NCI-H1092 (cell line): Measurements from ENCODE around the gene NEIL3.

Source experiments
- DNase-seq: peaks from one replicate; lab custom pipeline; 2025; lab: John Stamatoyannopoulos, UW

The NEIL3 gene

GRCh38 chr4:177309522-177310371, at the start of gene NEIL3:
Gene NEIL3 (plus strand): TSS chr4:177309874. CDS start chr4:177309954, 80 bp downstream.
- DNase-seq, result peak; percentile 87

GRCh38 chr4:177263818-177264217, 45.9 kb upstream of the NEIL3 start:
- no peak for DNase-seq

DNA sequence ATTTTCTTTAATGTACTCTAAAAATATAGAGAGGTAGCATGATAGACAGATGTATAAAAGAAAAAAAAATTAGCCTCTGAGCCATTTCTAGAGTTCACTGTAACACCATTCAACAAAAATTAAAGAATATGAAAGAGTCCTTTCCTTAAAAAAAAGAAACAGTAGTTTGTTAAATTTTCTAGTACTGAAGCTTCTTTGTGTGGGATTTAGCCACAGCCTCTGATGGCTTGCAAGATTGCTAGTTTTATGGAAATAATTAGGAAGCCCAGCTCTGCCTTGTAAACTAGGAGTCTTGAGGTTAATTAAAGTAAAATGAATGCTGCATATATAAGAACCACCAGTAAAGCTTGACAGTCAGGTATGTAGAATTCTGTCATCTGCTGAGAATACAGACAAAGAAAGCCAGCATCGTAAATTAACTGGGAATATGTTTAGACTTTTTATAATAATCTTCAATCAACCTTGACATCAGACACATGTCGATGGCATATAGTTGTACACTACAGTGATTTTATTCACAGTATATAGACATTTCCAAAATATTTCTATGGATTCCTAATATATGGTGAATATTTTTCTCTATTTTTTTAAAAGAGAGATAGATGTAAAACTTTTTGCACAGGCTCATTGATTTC, 44.8 kb upstream of the NEIL3 start:
- no peak for DNase-seq

- no peak for DNase-seq
Observed at GRCh38 chr4:177265729-177266128, 43.9 kb upstream of the NEIL3 start.

GRCh38 chr4:177266506-177266905, 43.2 kb upstream of the NEIL3 start:
- DNase-seq, result no peak

DNA sequence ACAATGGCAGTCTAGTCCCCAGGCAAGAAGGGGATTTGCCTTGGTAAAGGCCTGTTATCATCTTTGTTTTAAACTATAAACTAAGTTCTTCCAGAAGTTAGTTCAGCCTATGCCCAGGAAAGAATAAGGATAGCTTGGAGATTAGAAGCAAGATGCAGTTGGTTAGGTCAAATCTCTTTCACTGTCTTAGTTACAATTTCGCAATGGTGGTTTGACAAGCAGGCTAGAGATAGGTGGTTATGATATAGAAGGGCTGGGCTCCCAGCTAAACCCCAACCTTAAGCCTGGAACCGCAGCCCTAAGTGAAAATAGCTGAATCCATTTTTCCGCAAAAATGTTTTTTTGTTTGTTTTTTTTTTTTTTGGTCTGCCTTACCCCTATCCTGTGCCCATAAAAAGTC, 41.8 kb upstream of the NEIL3 start:
- DNase-seq, result no peak

- DNase-seq, result no peak
Observed at GRCh38 chr4:177271091-177271490, 38.6 kb upstream of the NEIL3 start.

GRCh38 chr4:177271915-177272766, 37.5 kb upstream of the NEIL3 start:
- no peak for DNase-seq

GRCh38 chr4:177275999-177276398, 33.7 kb upstream of the NEIL3 start:
- DNase-seq, result no peak

- DNase-seq, result no peak
Observed at GRCh38 chr4:177281351-177281909, 28.2 kb upstream of the NEIL3 start.

- DNase-seq, result no peak
Observed at GRCh38 chr4:177282284-177282835, 27.3 kb upstream of the NEIL3 start.

DNA sequence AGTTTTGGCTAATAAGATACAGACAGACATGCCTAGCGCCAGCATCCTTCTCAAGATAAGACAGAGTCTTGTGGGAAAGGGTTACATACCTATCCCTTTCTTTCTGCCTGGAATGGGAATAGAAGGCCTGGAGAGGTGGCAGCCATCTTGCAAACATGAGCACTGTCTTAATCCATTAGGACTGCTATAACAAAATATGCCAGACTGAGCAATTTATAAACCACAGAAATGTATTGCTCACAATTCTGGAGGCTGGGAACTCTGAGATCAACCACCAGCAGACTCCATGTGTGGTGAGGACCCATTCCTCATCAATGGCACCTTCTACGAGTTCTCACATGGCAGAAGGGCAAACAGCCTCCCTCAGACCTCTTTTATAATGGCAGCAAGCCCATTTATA, 26.5 kb upstream of the NEIL3 start:
- no peak for DNase-seq

DNA sequence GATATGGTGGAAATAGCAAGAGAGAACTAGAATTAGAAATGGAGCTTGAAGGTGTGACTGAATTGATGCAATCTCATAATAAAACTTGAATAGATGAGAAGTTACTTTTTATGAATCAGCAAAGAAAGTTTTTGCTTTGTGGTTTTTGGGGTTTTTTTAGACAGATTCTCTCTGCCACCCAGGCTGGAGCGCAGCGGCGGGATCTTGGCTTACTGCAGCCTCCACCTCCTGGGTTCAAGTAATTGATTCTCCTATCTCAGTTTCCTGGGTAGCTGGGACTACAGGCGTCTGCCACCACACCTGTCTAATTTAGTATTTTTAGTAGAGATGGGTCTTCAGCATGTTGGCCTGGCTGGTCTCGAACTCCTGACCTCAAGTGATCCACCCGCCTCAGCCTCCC, 23.7 kb upstream of the NEIL3 start:
- DNase-seq, result no peak

- no peak for DNase-seq
Observed at GRCh38 chr4:177287255-177287654, 22.4 kb upstream of the NEIL3 start.

GRCh38 chr4:177288335-177288734, 21.3 kb upstream of the NEIL3 start:
- DNase-seq, result no peak

- no peak for DNase-seq
Observed at GRCh38 chr4:177290780-177291179, 18.9 kb upstream of the NEIL3 start.

- DNase-seq, result no peak
Observed at GRCh38 chr4:177292171-177292570, 17.5 kb upstream of the NEIL3 start.

DNA sequence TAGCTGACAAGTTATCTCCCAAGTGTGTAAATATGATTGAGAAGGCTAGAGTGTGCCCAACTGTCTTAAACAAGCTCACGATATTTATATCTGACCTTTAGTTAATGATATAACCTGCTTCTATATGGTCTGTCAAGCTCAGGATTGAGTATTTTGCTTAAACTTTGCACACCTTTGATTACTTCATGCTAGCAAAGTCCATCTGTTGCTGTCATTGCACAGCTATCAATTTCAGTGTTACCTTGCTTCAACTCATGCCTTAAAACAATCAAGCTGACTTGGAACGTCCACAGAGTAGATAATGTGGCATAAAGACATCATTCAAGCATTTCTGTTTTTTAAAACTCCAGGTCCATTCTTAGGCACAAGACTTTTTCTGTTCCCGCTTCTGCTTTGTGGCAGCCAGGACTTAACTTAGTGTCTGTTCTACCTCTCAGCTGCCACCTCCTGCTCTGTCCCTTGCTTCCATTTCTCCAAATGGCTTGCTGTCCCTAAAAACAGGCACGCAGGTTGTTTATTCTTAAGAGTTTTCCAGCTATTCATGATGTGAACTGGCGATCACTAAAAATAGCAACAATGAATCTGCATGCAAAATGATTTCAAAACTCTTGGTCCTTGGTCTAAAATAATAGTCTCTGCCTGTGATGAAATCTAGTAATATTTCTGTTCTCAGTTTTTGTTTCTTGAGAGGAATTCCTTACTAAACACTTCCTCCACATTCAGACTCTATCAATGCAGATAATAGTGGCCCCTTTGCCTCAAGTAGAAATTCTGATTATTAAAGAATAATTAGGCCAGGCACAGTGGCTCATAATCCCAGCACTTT, 16.3 kb upstream of the NEIL3 start:
- no peak for DNase-seq

- DNase-seq, result no peak
Observed at GRCh38 chr4:177297785-177298391, 11.8 kb upstream of the NEIL3 start.

GRCh38 chr4:177301126-177301639, 8.5 kb upstream of the NEIL3 start:
- no peak for DNase-seq
